Stimulated activated effector memory CD8-positive, alpha-beta T cell treated with anti-CD3 and anti-CD28 coated beads, Interleukin-12 subunit alpha, Interleukin-12 subunit beta, amount 100 ng/mL, for 72 hours (primary cell): Measurements from ENCODE around the gene ZMIZ1.

Experiments
- ATAC-seq: fragments of 150-1000 bp; cut with Tn5 transposase; 2 replicates; pipeline ENCODE4 v1.10.0; 2021
- DNase-seq, 2 donors: peaks; one replicate each; pipeline ENCODE4 v3.0.0; 2021 to 2022; ENCODE audit warnings: low spot score in 2 of 2
- H3K27ac Mint-ChIP-seq: one replicate; pipeline ENCODE4 v1.8.0; 2022; ENCODE audit warnings: mild to moderate bottlenecking, mixed read lengths
- H3K36me3 Mint-ChIP-seq: one replicate; pipeline ENCODE4 v1.8.0; 2022; ENCODE audit warnings: mild to moderate bottlenecking, mixed read lengths
- H3K4me1 Mint-ChIP-seq: one replicate; pipeline ENCODE4 v1.8.0; 2022; ENCODE audit warnings: mixed read lengths
- H3K4me3 Mint-ChIP-seq: one replicate; pipeline ENCODE4 v1.8.0; 2022; ENCODE audit warnings: mild to moderate bottlenecking, mixed read lengths
- H3K9me3 Mint-ChIP-seq: one replicate; pipeline ENCODE4 v1.8.0; 2022; ENCODE audit warnings: mixed read lengths

The ZMIZ1 gene

DNA sequence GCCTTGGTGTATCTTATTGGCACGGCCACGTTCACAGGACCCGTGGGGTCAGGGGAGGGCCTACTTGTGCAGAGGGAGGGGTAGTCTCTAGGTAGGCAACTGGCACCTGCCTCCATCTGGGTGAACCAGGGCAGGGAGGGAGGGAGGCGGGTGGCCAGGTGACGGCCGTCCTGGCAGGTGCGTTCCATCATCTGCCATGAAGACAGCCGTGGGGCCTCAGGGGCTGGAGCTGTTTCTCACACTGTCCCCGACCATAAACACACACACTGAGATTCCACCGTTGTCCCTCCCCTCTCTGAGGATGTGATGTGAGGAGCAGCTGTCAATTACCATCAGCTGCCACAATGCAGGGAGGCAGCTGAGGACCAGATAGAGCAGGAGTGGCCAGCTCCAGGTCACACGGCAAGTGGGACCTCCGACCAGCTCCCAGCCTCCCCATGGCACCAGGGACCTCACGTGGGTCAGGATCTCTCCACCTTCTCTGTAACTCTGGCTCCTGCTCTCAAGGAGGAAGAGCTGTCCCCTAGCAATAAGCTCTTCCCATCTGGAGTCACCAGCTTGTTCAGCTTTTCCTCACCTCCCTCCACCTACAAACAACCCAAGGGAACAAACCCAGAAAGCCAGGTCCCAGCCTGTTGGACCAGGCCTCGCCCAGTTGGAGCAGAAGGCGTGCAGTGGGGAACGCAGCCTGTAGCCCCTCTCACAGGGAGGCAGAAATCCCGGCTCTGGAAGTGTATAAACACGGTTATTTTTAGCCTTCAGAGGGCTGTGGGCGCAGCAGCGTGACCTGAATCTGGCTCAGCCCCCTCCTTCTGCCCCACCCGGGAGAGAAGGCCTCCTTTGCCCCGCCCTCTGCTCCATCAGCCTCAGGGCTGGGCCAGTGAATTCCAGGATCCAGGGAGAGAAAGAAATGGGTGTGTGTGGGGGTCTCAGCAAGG is 33.1 kb downstream of the ZMIZ1 start:
- H3K9me3 Mint-ChIP-seq, result no peaks in the 10 kb centered on the region
- H3K27ac Mint-ChIP-seq, result peak overlapping the region; percentile 61
- no peaks in the 10 kb centered on the region for H3K36me3 Mint-ChIP-seq
- peaks cover 75% of the 10 kb centered on the region for H3K4me1 Mint-ChIP-seq
- ATAC-seq, result no peak
- DNase-seq, result no peak
- H3K4me3 Mint-ChIP-seq, result no peak overlapping the region

DNA sequence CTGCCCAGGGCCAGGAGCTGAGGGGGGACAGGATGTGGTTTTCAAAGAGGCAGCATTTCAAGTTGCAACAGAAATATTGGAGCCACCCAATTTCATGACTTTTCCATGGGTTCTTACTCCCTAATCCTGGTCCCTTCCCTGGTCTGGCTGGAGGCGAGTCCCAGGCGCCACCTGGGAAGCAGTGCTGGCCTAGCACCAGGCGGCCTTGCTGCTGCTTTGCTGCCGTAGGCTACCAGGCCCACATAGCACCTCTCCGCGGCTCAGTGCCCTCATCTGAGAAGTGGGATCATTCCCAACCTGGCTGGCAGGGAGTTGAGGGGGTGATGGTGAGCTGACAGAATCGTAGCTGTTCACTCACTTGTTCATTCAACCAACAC is 33.7 kb downstream of the ZMIZ1 start:
- H3K27ac Mint-ChIP-seq, result peak overlapping the region; percentile 61
- DNase-seq (no peak), ATAC-seq (no peak)
- no peaks in the 10 kb centered on the region for H3K36me3 Mint-ChIP-seq
- peaks cover 80% of the 10 kb centered on the region for H3K4me1 Mint-ChIP-seq
- H3K4me3 Mint-ChIP-seq, result no peak overlapping the region
- no peaks in the 10 kb centered on the region for H3K9me3 Mint-ChIP-seq

DNA sequence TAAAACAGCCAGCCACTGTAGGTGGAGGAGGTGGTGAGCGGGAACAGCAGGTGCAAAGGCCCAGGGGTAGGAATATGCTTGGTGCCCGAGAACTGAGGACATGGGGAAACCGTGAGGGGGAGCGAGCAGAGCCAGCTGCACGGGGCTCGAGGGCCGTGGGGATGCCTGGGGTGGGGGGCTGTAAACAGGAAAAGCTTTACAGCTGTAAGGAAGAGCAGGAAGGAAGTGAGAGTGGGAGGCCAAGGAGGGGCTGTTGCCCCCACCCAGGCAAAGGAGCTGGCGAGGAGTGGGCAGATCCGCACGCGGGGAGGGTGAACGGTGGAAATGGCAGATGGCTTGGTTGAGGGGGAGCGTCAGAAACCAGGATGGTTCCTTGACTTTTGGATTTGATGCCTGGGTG is 34.4 kb downstream of the ZMIZ1 start:
- Mint-ChIP-seq H3K36me3 (no peaks in the 10 kb centered on the region), H3K27ac (peak overlapping the region; percentile 61), H3K4me3 (no peak overlapping the region), H3K4me1 (peaks cover 76% of the 10 kb centered on the region), H3K9me3 (no peaks in the 10 kb centered on the region)
- no peak for DNase-seq
- ATAC-seq, result no peak

GRCh38 chr10:79103585-79103984 is 34.8 kb downstream of the ZMIZ1 start:
- peaks cover 72% of the 10 kb centered on the region for H3K4me1 Mint-ChIP-seq
- no peaks in the 10 kb centered on the region for H3K9me3 Mint-ChIP-seq
- no peak overlapping the region for H3K4me3 Mint-ChIP-seq
- peak overlapping the region; percentile 61 for H3K27ac Mint-ChIP-seq
- no peak for ATAC-seq
- DNase-seq, result no peak
- H3K36me3 Mint-ChIP-seq, result no peaks in the 10 kb centered on the region

DNA sequence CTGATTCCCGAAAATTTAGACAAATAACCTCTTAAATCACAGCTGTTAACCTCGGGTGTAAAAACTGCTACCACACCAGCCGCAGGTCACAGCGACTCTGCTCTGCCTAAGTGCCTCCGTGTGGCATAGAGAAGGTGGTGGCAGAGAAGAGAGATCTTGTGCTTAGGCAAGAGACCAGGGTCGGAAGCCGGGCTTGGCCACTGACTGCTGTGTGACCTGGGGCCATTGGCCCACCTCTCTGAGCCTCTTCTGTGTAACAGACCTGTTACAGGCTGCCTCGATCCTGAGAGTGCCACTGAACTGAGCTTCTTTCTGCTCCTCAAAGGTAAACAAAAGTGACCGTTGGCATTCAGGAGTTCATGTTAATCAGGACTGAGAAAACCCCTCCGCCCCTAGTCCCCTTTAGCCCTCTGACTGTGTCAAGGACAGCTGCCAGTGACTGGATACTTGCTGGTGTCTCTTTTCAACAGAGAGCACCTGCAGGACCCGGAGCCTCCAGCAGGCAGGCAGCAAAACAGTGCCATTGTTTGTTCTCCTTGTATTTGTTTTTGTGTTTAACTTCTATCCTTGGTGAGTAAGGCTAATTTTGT is 36.5 kb downstream of the ZMIZ1 start:
- Mint-ChIP-seq H3K9me3 (no peaks in the 10 kb centered on the region), H3K4me3 (no peak overlapping the region), H3K27ac (no peak overlapping the region), H3K36me3 (no peaks in the 10 kb centered on the region), H3K4me1 (peaks cover 72% of the 10 kb centered on the region)
- DNase-seq, result no peak
- no peak for ATAC-seq

DNA sequence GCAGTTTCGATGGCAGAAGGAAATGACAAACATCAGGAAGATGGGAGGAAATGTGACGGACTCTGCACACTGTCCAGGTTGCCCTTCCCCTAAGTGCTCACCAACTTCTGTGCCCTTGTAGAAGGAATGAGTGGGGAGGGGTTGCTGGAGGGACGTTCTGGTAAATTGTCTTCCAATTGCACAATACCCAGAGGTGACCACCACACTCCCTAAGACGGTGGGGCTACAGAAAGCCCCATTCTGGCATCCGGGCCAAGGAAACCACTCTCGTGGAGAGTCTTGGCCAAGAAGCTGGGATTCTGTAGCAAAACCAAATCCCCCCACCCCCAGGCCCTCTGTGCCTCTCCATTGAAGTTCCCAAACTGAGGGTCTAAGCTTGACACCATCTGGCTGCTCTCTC is 37.1 kb downstream of the ZMIZ1 start:
- H3K4me1 Mint-ChIP-seq, result peaks cover 72% of the 10 kb centered on the region

DNA sequence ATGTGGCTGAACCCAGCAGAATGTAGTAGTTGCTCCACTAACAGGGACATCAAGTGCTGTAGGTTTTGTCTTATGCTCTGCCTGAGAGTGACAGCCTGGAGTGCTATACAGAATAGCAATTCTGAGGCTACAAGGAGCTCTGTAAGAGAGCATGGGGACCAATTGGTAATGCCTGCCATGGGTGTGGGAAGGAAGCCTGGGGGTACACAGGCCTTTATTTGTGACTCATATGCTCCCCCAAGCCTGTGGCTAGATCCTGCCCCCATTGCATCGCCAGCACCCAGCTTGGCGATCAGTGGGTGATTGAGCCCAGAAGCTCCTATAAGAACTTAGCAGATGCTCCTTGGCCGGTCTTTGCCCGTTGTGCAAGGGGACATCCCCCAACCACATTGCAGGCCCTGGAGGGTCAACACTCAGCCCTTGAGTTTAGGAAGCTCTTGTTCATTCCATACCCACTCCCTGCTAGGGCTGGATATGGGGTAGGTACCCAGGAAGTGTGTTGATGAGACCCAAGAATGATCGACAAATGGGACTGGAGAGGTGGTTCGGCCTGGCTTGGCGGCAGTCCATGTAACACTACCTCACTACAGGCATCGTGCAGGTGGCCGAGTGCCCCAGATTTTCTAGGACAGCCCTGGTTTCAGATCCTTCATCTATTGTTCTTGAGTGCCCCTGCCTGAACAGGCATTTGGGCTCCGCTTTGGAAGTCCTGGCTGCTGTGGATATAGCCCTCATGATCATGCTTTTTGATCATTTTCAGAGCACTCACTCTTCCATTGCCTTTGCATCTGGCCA is 37.7 kb downstream of the ZMIZ1 start:
- ATAC-seq, result no peak
- Mint-ChIP-seq H3K4me1 (peaks cover 70% of the 10 kb centered on the region), H3K4me3 (no peak overlapping the region), H3K36me3 (no peaks in the 10 kb centered on the region), H3K9me3 (no peaks in the 10 kb centered on the region), H3K27ac (no peak overlapping the region)
- no peak for DNase-seq

More for the DNA sequence above, 37.1 kb downstream of the ZMIZ1 start:
- no peaks in the 10 kb centered on the region for H3K9me3 Mint-ChIP-seq
- H3K4me3 Mint-ChIP-seq, result no peak overlapping the region
- no peak overlapping the region for H3K27ac Mint-ChIP-seq
- no peak for DNase-seq
- no peaks in the 10 kb centered on the region for H3K36me3 Mint-ChIP-seq
- no peak for ATAC-seq

DNA sequence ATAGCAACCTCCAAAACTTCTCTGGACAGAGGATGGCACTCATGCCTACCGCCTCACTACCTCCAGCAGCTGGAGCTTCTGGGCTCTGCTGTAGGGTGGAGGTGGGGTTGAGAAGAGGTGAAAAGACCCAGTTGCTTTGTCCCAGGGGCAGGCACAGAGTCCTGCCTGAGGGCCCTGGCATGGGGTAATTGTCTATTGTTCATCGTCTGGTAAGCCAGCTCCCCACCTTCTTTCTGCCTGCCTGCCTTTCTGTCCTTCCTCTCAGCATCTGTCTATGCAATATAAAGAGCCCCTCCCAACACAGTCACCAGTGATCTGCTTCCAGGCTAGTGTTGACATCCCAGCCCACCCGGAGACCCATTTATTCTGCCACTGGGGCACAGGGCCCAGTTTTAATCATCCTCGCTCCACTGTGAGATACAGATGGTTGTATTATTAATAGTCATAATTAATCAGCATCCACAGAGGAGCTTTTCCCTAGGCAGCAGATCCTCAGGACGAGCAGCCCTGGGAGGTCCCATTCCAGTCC is 39.0 kb downstream of the ZMIZ1 start:
- Mint-ChIP-seq H3K4me3 (no peak overlapping the region), H3K36me3 (no peaks in the 10 kb centered on the region), H3K27ac (peak overlapping the region; percentile 48), H3K4me1 (peaks cover 70% of the 10 kb centered on the region), H3K9me3 (no peaks in the 10 kb centered on the region)
- no peak for DNase-seq
- ATAC-seq, result no peak

DNA sequence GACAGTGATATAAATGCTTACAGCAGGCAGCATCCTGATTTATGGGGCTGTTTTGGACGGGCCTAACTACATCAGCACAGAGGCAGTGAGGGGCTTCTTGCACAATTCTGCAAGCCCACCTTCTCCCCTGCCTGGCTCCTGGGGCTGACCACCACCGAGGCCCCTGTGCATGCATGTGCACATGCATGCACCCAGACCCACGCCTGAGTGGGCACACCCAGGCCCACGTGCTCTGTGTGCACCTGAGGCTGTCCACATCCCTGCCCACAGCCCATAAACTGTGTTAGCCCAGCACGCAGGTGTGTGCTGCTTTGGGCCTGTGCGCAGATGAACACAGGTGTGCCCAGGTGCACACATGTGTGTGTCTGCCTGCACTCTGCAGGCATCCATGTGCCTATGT is 40.0 kb downstream of the ZMIZ1 start:
- Mint-ChIP-seq H3K9me3 (no peaks in the 10 kb centered on the region), H3K36me3 (no peaks in the 10 kb centered on the region), H3K4me1 (peaks cover 70% of the 10 kb centered on the region), H3K4me3 (no peak overlapping the region), H3K27ac (no peak overlapping the region)
- DNase-seq (no peak), ATAC-seq (no peak)

DNA sequence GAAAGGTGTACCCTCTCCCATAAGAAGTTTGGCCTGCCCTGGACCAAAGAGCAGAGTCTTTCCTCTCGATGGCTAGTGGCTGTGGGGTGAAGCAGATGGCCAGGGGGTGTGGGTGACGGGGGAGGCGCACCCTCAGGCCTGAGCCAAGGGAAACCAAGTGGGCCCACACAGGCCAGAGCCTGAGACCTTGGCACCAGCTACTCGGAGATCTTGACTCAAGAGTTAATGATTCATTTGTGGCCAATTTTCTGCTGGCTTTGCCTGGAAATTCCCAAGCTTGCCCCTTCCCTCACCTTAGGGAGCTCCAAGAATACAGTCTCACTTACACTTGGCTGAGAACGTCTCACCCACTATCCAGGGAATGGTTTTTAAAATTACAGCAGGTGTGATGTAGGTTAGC is 42.7 kb downstream of the ZMIZ1 start:
- no peak overlapping the region for H3K4me3 Mint-ChIP-seq
- DNase-seq (no peak), ATAC-seq (no peak)
- no peaks in the 10 kb centered on the region for H3K9me3 Mint-ChIP-seq
- H3K27ac Mint-ChIP-seq, result peak overlapping the region; percentile 43
- peaks cover 73% of the 10 kb centered on the region for H3K4me1 Mint-ChIP-seq
- peaks cover 12% of the 10 kb centered on the region for H3K36me3 Mint-ChIP-seq

- no peak overlapping the region for H3K27ac Mint-ChIP-seq
- H3K9me3 Mint-ChIP-seq, result no peaks in the 10 kb centered on the region
- no peak for ATAC-seq
- H3K4me3 Mint-ChIP-seq, result no peak overlapping the region
- peaks cover 75% of the 10 kb centered on the region for H3K4me1 Mint-ChIP-seq
- DNase-seq, result no peak
- H3K36me3 Mint-ChIP-seq, result peaks cover 13% of the 10 kb centered on the region
Observed at GRCh38 chr10:79111846-79112614, 43.3 kb downstream of the ZMIZ1 start.

- DNase-seq, result no peak
Observed at GRCh38 chr10:79112881-79113431, 44.2 kb downstream of the ZMIZ1 start.

GRCh38 chr10:79113827-79114226 is 45.1 kb downstream of the ZMIZ1 start:
- DNase-seq, result no peak
- H3K36me3 Mint-ChIP-seq, result peaks cover 13% of the 10 kb centered on the region
- no peak overlapping the region for H3K4me3 Mint-ChIP-seq
- H3K9me3 Mint-ChIP-seq, result no peaks in the 10 kb centered on the region
- peak overlapping the region; percentile 77 for H3K27ac Mint-ChIP-seq
- peaks cover 75% of the 10 kb centered on the region for H3K4me1 Mint-ChIP-seq
- ATAC-seq, result no peak

More at GRCh38 chr10:79112881-79113431, 44.2 kb downstream of the ZMIZ1 start:
- H3K4me3 Mint-ChIP-seq, result no peak overlapping the region
- peak; percentile 14 for ATAC-seq
- H3K4me1 Mint-ChIP-seq, result peaks cover 75% of the 10 kb centered on the region
- no peak overlapping the region for H3K27ac Mint-ChIP-seq
- peaks cover 13% of the 10 kb centered on the region for H3K36me3 Mint-ChIP-seq
- H3K9me3 Mint-ChIP-seq, result no peaks in the 10 kb centered on the region

- ATAC-seq, result peak; percentile 51
- H3K9me3 Mint-ChIP-seq, result no peaks in the 10 kb centered on the region
- H3K4me3 Mint-ChIP-seq, result peak overlapping the region; percentile 44
- H3K4me1 Mint-ChIP-seq, result peaks cover 68% of the 10 kb centered on the region
- peak overlapping the region; percentile 80 for H3K27ac Mint-ChIP-seq
- DNase-seq, result no peak
- peaks cover 13% of the 10 kb centered on the region for H3K36me3 Mint-ChIP-seq
Observed at GRCh38 chr10:79115302-79115701, 46.5 kb downstream of the ZMIZ1 start.
